Measurements from ENCODE around the gene GALNT9.

DNA sequence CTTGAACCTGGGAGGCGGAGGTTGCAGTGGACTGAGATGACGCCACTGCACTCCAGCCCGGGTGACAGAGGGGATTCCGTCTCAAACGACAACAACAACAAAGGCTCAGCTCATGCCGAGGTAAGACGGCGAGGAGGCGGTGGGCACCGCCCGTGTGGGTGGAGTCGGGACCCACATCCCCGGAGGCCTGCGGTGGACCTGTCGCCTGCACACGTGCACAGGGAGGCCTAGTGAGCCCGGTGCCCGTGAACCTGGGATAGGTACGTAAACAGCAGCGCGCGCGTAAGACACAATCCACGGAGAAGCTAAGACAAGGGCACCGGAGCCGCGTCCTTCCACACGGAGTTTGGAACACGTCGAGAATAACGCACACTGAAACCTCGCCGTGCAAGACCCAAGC lies 78.7 kb downstream of the GALNT9 start:
- TF ChIP-seq, protein P1, sequence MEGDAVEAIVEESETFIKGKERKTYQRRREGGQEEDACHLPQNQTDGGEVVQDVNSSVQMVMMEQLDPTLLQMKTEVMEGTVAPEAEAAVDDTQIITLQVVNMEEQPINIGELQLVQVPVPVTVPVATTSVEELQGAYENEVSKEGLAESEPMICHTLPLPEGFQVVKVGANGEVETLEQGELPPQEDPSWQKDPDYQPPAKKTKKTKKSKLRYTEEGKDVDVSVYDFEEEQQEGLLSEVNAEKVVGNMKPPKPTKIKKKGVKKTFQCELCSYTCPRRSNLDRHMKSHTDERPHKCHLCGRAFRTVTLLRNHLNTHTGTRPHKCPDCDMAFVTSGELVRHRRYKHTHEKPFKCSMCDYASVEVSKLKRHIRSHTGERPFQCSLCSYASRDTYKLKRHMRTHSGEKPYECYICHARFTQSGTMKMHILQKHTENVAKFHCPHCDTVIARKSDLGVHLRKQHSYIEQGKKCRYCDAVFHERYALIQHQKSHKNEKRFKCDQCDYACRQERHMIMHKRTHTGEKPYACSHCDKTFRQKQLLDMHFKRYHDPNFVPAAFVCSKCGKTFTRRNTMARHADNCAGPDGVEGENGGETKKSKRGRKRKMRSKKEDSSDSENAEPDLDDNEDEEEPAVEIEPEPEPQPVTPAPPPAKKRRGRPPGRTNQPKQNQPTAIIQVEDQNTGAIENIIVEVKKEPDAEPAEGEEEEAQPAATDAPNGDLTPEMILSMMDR (IDR thresholded peaks at IDR 0.05) = no peak
- TF ChIP-seq POLR2A (IDR thresholded peaks at IDR 0.05) = no peak

All from sigmoid colon (tissue), 3 donors.